Left lung (tissue), 10 donors: Measurements from ENCODE around the gene SERTAD3. TPM values are rescaled to one million over a fixed set of nuclear protein-coding genes. Genes with fewer than 3 reads are reported as not detected.
"Not testable (repeated sequence)": the region's sequence is repeated elsewhere in the genome, so short reads cannot be mapped to it uniquely, and the experiment has no call there.

Experiments
- ATAC-seq: fragments of 200-7000 bp; cut with Tn5 transposase; one replicate; pipeline ENCODE4 v1.9.1; 2020; ENCODE audit warnings: moderate library complexity
- DNase-seq, 4 donors: peaks; one replicate each; pipeline ENCODE4 v3.0.0-alpha.2; 2013 to 2020
- H3K27ac ChIP-seq, 2 donors: fragments of 200-600 bp; sonication (generic) in 1 of 2; one replicate each; pipeline versions ENCODE4 v1.5.0 to v1.8.0; 2020 to 2021
- H3K27me3 ChIP-seq, 2 donors: fragments of 200-600 bp; sonication (generic) in 1 of 2; one replicate each; pipeline versions ENCODE4 v1.5.0 to v1.8.0; 2020 to 2021
- H3K36me3 ChIP-seq, 2 donors: fragments of 200-600 bp; sonication (generic) in 1 of 2; one replicate each; pipeline versions ENCODE4 v1.5.0 to v1.8.0; 2020 to 2021
- H3K4me1 ChIP-seq, 2 donors: fragments of 200-600 bp; one replicate each; pipeline ENCODE4 v1.8.0; 2021
- H3K4me3 ChIP-seq, 2 donors: fragments of 200-600 bp; sonication (generic) in 1 of 2; one replicate each; pipeline versions ENCODE4 v1.5.0 to v1.8.0; 2020 to 2021; ENCODE audit warnings: mild to moderate bottlenecking in 1 of 2
- H3K9me3 ChIP-seq, 2 donors: fragments of 200-600 bp; sonication (generic) in 1 of 2; one replicate each; pipeline versions ENCODE4 v1.5.0 to v1.8.0; 2020 to 2021
- intact Hi-C, 2 donors: fragments of 100-400 bp; cut with DNase I; formaldehyde crosslinking; loops; one replicate each; pipeline versions ENCODE4 v1.11.2 to v1.14.2; 2022
- polyA plus RNA-seq, 6 donors: library from polyadenylated mRNA; unstranded; fragments of 120-200 nt; gene quantifications; one replicate each; pipeline ENCODE4 v1.2.1, GENCODE V29; 2013; ENCODE audit not compliant: insufficient read length in 6 of 6
- total RNA-seq, 2 donors: library from RNA; stranded (reverse); fragmentation: NEBNext Ultra II Directional; extraction: Animal tissue kit (Norgen Biotek cat#: 25700); gene quantifications; one replicate each; pipeline ENCODE4 v1.2.1, GENCODE V29; 2021
- TF ChIP-seq, protein P1 (sequence below), 2 donors: fragments of 200-600 bp; sonication (generic) in 1 of 2; IDR thresholded peaks; one replicate each; pipeline versions ENCODE4 v1.5.0 to v1.8.0; 2021; ENCODE audit warnings: antibody characterized with exemption in 2 of 2
- donor health status: DM: no; HTN: yes; CAD: no.
- donor health status: DM: no; HTN: no; CAD: no.

SERTAD3 gene
- total and polyA plus RNA-seq, 8 donors = 22.1 to 37.4 (median 34.1) TPM

DNA sequence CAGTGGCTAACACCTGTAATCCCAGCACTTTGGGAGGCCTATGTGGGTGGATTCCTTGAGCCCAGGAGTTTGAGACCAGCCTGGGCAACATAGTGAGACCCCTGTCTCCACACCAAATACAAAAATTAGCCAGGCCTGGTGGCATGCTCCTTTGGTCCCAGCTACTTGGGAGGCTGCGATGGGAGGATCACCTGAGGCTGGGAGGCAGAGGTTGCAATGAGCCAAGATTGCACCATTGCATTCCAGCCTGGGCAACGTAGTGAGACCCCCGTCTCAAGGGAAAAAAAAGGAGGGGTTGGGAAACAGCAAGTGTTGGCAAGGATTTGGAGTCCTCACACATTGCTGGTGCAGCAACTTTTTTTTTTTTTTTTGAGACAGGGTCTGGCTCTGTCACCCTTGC lies 41.9 kb upstream of the SERTAD3 start:
- Histone ChIP-seq H3K9me3 (no peaks in the 10 kb centered on the region), H3K4me3 (no peak overlapping the region), H3K36me3 (no peaks in the 10 kb centered on the region), H3K27ac (no peak overlapping the region), H3K4me1 (no peaks in the 10 kb centered on the region), H3K27me3 (peaks cover 0 to 47% of the 10 kb centered on the region in 2 donors)
- TF ChIP-seq, protein P1, sequence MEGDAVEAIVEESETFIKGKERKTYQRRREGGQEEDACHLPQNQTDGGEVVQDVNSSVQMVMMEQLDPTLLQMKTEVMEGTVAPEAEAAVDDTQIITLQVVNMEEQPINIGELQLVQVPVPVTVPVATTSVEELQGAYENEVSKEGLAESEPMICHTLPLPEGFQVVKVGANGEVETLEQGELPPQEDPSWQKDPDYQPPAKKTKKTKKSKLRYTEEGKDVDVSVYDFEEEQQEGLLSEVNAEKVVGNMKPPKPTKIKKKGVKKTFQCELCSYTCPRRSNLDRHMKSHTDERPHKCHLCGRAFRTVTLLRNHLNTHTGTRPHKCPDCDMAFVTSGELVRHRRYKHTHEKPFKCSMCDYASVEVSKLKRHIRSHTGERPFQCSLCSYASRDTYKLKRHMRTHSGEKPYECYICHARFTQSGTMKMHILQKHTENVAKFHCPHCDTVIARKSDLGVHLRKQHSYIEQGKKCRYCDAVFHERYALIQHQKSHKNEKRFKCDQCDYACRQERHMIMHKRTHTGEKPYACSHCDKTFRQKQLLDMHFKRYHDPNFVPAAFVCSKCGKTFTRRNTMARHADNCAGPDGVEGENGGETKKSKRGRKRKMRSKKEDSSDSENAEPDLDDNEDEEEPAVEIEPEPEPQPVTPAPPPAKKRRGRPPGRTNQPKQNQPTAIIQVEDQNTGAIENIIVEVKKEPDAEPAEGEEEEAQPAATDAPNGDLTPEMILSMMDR (IDR thresholded peaks at IDR 0.05) = no peak
- intact Hi-C loops = no loop called here
- no peak for ATAC-seq
- DNase-seq = no peak

DNA sequence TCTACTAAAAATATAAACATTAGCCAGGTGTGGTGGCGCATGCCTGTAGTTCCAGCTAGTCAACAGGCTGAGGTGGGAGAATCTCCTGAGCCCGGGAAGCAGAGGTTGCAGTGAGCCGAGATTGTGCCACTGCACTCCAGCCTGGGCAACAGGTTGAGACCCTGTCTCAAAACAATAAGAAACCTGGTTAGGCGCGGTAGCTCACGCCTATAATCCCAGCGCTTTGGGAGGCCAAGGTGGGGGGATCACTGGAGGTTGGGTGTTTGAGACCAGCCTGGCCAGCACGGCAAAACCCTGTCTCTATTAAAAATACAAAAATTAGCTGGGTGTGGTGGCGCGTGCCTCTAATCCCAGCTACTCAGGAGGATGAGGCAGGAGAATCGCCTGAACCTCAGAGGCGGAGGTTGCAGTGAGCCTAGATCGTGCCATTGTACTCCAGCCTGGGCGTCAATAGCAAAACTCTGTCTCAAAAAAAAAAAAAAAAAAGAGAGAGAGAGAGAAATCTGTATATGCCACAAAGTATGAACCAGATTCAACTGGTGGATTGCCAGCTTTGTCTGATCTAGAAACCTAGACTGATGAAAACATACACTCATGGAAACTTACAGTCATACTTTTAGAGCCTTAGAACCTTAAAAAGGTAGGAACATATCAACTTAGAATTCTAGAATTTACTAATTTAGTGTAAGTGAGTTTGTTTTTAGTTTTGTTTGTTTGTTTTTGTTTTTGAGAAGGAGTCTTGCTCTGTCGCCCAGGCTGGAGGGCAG lies 31.9 kb upstream of the SERTAD3 start:
- H3K9me3 ChIP-seq, DNase-seq, H3K36me3 ChIP-seq, H3K4me1 ChIP-seq, H3K27ac ChIP-seq, H3K27me3 ChIP-seq, ATAC-seq, intact Hi-C loops, H3K4me3 ChIP-seq: not testable (repeated sequence)

DNA sequence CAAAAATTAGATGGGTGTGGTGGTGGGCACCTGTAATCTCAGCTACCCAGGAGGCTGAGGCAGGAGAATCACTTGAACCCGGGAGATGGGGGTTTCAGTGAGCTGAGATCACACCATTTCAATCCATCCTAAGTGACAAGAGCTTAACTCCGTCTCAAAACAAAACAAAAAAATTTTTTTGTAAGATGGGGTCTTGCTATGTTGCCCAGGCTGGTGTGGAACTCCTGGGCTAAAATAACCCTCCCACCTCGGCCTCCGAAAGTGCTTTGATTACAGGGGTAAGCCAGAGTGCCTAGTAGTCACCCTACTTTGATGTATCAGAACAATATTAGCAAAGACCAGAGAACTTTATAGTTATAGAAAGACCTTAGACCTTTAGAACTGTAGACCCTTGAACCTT lies 30.6 kb upstream of the SERTAD3 start:
- H3K4me3 ChIP-seq = no peak overlapping the region
- intact Hi-C loops = no loop called here
- ATAC-seq (no peak), DNase-seq (no peak)
- H3K9me3 ChIP-seq = no peaks in the 10 kb centered on the region
- H3K36me3 ChIP-seq = no peaks in the 10 kb centered on the region
- H3K27me3 ChIP-seq = peaks cover 0 to 2% of the 10 kb centered on the region in 2 donors
- H3K27ac ChIP-seq = no peak overlapping the region
- TF ChIP-seq, protein P1 (IDR thresholded peaks at IDR 0.05) = no peak
- no peaks in the 10 kb centered on the region for H3K4me1 ChIP-seq

DNA sequence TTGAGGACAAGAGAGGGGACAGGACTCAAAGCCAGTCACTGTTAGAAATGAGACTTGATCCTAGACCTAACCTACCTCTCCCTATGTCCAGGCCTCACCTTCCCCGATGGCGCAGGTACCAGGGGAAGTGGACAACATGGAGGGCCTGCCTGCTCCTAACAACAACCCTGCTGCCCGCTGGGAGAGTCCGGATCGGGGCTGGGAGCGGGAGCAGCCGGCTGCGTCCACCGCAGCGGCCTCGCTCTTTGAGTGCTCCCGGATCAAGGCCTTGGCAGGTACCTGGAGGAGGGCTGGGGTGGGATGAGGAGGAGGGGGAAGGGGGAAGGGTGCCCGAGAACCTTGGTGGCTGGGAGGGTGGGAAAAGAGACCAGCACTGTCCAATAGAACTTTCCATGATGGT lies 28.4 kb upstream of the SERTAD3 start:
- DNase-seq = no peak
- intact Hi-C loops = no loop called here
- no peak overlapping the region for H3K27ac ChIP-seq
- H3K4me3 ChIP-seq = no peak overlapping the region
- no peaks in the 10 kb centered on the region for H3K36me3 ChIP-seq
- ATAC-seq = no peak
- no peaks in the 10 kb centered on the region for H3K4me1 ChIP-seq
- H3K27me3 ChIP-seq = peaks cover 0 to 23% of the 10 kb centered on the region in 2 donors
- no peaks in the 10 kb centered on the region for H3K9me3 ChIP-seq
- TF ChIP-seq, protein P1 (IDR thresholded peaks at IDR 0.05) = no peak

DNA sequence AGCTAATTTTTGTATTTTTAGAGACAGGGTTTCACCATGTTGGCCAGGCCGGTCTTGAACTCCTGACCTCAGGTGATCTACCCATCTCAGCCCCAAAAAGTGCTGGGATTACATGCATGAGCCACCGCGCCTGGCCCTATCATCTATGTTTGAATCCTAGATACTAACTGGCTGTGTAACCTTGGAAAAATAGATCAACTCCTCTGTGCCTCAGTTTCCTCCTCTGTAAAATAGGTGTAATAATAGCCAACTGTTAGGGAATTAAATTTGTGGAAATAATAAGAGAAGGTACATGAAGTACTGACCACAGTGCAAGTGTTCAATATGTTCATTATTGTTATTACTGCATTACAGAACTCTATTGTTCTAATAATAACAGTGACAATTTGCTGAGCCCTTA lies 27.0 kb upstream of the SERTAD3 start:
- H3K36me3 ChIP-seq = no peaks in the 10 kb centered on the region
- intact Hi-C loops = no loop called here
- no peak for ATAC-seq
- no peaks in the 10 kb centered on the region for H3K9me3 ChIP-seq
- no peak overlapping the region for H3K27ac ChIP-seq
- H3K4me3 ChIP-seq = no peak overlapping the region
- TF ChIP-seq, protein P1 (IDR thresholded peaks at IDR 0.05) = no peak
- H3K4me1 ChIP-seq = peaks cover 7 to 11% of the 10 kb centered on the region in 2 donors
- peaks cover 0 to 37% of the 10 kb centered on the region in 2 donors for H3K27me3 ChIP-seq
- no peak for DNase-seq

DNA sequence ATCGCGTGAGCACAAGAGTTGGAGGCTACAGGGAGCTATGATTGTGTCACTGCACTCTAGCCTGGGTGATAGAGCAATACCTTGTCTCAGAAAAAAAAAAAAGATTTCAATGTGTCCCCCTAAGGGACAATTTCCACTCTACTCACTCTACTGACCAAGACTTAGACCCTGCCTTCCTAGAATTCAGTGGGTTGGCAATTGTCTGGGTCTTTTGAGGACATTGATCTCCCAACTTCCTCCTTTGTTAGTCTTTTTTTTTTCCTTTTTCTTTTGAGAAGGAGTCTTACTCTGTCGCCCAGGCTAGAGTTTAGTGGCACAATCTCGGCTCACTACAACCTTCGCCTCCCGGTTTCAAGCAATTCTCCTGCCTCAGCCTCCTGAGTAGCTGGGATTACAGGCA lies 24.9 kb upstream of the SERTAD3 start:
- TF ChIP-seq, protein P1 (IDR thresholded peaks at IDR 0.05) = no peak
- H3K27me3 ChIP-seq = peaks cover 0 to 37% of the 10 kb centered on the region in 2 donors
- intact Hi-C loops = no loop called here
- DNase-seq (no peak), ATAC-seq (no peak)
- H3K4me1 ChIP-seq = peaks cover 12 to 26% of the 10 kb centered on the region in 2 donors
- H3K9me3 ChIP-seq = no peaks in the 10 kb centered on the region
- no peak overlapping the region for H3K4me3 ChIP-seq
- no peaks in the 10 kb centered on the region for H3K36me3 ChIP-seq
- H3K27ac ChIP-seq = no peak overlapping the region
